Measurements from ENCODE around the gene DSC1. TPM values are rescaled to one million over a fixed set of nuclear protein-coding genes. Genes with fewer than 3 reads are reported as not detected.

The DSC1 gene, protein sequence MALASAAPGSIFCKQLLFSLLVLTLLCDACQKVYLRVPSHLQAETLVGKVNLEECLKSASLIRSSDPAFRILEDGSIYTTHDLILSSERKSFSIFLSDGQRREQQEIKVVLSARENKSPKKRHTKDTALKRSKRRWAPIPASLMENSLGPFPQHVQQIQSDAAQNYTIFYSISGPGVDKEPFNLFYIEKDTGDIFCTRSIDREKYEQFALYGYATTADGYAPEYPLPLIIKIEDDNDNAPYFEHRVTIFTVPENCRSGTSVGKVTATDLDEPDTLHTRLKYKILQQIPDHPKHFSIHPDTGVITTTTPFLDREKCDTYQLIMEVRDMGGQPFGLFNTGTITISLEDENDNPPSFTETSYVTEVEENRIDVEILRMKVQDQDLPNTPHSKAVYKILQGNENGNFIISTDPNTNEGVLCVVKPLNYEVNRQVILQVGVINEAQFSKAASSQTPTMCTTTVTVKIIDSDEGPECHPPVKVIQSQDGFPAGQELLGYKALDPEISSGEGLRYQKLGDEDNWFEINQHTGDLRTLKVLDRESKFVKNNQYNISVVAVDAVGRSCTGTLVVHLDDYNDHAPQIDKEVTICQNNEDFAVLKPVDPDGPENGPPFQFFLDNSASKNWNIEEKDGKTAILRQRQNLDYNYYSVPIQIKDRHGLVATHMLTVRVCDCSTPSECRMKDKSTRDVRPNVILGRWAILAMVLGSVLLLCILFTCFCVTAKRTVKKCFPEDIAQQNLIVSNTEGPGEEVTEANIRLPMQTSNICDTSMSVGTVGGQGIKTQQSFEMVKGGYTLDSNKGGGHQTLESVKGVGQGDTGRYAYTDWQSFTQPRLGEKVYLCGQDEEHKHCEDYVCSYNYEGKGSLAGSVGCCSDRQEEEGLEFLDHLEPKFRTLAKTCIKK
- total RNA-seq = not detected

GRCh38 chr18:31162825-31163435 lies at the start of gene DSC1:
TSS of gene DSC1 (minus strand) at chr18:31162856. CDS start at chr18:31162594, 262 bp downstream.

DNA sequence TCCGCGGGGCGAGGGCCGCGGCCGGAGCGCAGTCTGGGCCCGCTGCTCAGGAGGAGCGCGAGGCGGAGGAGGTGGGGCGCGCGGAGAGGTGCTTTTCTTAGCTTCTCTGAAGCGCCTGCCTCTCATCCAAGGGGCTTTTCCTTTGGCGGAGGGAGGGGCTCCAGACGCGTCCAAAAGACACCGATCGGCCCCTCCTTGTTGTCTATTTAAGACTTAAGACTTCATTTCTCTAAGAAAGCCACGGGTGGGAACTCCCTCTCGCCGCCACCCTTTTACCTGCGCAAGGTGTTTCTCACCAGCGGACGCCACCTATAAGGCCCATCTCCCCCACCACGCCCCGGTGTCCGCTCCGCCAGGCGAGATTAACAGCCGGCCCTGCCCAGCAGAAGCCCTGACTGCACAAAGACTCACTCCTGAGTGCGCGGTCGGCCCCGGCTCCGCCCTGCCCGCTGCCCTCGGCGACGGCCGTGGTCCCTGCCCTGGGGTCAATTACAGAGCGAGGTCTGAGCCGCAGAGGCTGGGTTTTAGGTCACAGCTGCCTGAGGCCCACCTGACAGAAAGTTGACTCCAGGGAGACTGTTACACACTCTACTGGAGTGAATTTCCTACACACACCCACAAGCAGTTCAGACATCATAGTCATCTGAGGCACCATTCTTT lies 60.5 kb downstream of the DSC1 start, which contains the start of gene DSC2:
DSC2 (minus strand) TSS at position 397 of the 660 bp plus-strand sequence. CDS start 450 bp downstream, outside the sequence.

Other genes with a start within 250 kb of the DSC1 start
- gene DSC3, start 120.1 kb downstream of the DSC1 start, total RNA-seq = 0.31 TPM
- 4.1 TPM for gene DSC2, start 60.4 kb downstream of the DSC1 start, total RNA-seq
- gene DSG1, start 155.3 kb upstream of the DSC1 start, total RNA-seq = not detected
- not detected for gene DSG4, start 213.9 kb upstream of the DSC1 start, total RNA-seq

Measured in parietal lobe (tissue), 1 donor.